Liver (tissue), 3 donors: ENCODE data around the gene RAB6D.

Experiments used
- CTCF ChIP-seq: fragments of 150-350 bp; IDR thresholded peaks from 2 replicates; pipeline ENCODE4 v1.5.1; 2017; ENCODE audit warnings: improper control_type of control experiment, low read depth, low read length; ENCODE audit not compliant: missing input control
- EGR1 ChIP-seq, 2 donors: IDR thresholded peaks; 2 replicates each; pipeline ENCODE4 v1.6.1; 2016 to 2018; ENCODE audit warnings: antibody characterized with exemption in 2 of 2, low read depth in 2 of 2
- FOXA1 ChIP-seq: IDR thresholded peaks from 2 replicates; pipeline ENCODE4 v1.6.1; 2016; ENCODE audit warnings: antibody characterized with exemption
- HNF4A ChIP-seq, 2 donors: conservative IDR thresholded peaks; 2 replicates each; pipeline ENCODE4 v1.6.1; 2016; ENCODE audit warnings: antibody characterized with exemption in 2 of 2, mild to moderate bottlenecking in 2 of 2
- HNF4G ChIP-seq: IDR thresholded peaks from 2 replicates; pipeline ENCODE4 v1.6.1; 2016; ENCODE audit warnings: antibody characterized with exemption
- JUND ChIP-seq, 2 donors: IDR thresholded peaks; 2 replicates each; pipeline ENCODE4 v1.6.1; 2016; ENCODE audit warnings: antibody characterized with exemption in 2 of 2
- MAX ChIP-seq: IDR thresholded peaks from 2 replicates; pipeline ENCODE4 v1.6.1; 2016; ENCODE audit warnings: antibody characterized with exemption
- REST ChIP-seq: IDR thresholded peaks from 2 replicates; pipeline ENCODE4 v1.6.1; 2016; ENCODE audit warnings: antibody characterized with exemption, mild to moderate bottlenecking
- TAF1 ChIP-seq: conservative IDR thresholded peaks from 2 replicates; pipeline ENCODE4 v1.6.1; 2016; ENCODE audit warnings: antibody characterized with exemption, mild to moderate bottlenecking
- YY1 ChIP-seq: IDR thresholded peaks from 2 replicates; pipeline ENCODE4 v1.6.1; 2016; ENCODE audit warnings: antibody characterized with exemption, mild to moderate bottlenecking
- ZBTB33 ChIP-seq: IDR thresholded peaks from 2 replicates; pipeline ENCODE4 v1.6.1; 2016; ENCODE audit warnings: antibody characterized with exemption
- donor health status: healthy.
- donor health status: healthy.

- TF ChIP-seq TAF1, result no peak
- TF ChIP-seq REST, result no peak
- TF ChIP-seq JUND (IDR thresholded peaks at IDR 0.05), result no peak
- TF ChIP-seq YY1, result no peak
- no peak for TF ChIP-seq HNF4G
- TF ChIP-seq CTCF, result no peak
- no peak for TF ChIP-seq FOXA1
- no peak for TF ChIP-seq HNF4A (conservative IDR thresholded peaks at IDR 0.05)
- TF ChIP-seq MAX, result no peak
- no peak for TF ChIP-seq ZBTB33
- no peak for TF ChIP-seq EGR1 (IDR thresholded peaks at IDR 0.05; ENCODE audit: low read depth in 2 of 2)
Observed at GRCh38 chr2:131404753-131405152, 40.8 kb upstream of the RAB6D start.
